GM21717 (cell line): ENCODE results near the gene NUBP1.

Experiments
- ATAC-seq: cut with Tn5 transposase; IDR thresholded peaks from one replicate; pipeline ENCODE4 v1.9.1; 2021; ENCODE audit warnings: mild to moderate bottlenecking, moderate library complexity; ENCODE audit not compliant: unreplicated experiment

Gene NUBP1

DNA sequence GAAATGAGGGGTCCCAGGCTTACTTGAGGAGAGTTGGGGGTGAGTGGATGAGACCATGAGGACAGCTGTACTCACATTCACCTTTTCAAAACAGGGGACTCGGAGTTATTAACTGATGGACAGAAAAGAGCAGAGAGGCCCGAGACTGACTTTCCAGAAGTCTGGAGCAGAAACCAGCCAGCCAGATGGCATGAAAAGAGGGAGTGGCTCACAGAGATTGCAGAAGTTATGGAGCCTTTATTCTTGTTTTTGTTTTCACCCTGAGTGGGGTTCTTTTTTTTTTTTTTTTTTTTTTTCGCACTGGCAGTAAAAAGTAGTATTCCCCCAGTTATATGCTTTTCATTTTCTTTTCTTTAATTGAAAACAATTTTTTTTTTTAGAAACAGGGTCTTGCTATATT, 56.1 kb downstream of the NUBP1 start:
- no peak for ATAC-seq

DNA sequence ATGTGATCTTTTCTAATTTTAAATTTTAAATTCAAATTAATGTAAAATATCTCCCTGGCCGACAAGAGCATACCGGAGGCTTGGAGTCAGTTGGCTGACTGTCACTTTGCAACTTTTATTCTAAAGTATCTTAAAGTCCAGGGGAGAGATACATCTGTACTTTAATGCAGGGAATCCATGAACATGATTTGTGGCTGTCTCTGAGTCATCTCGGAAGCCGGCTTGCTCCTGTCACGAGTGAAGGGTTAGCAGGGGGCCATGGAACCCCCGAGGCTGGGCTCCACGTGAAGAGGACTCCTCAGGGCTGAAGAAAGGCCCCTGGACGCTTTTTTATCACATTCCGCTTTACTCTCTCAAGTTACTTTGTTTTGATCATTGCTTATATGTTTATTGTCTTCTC, 61.7 kb downstream of the NUBP1 start:
- no peak for ATAC-seq

DNA sequence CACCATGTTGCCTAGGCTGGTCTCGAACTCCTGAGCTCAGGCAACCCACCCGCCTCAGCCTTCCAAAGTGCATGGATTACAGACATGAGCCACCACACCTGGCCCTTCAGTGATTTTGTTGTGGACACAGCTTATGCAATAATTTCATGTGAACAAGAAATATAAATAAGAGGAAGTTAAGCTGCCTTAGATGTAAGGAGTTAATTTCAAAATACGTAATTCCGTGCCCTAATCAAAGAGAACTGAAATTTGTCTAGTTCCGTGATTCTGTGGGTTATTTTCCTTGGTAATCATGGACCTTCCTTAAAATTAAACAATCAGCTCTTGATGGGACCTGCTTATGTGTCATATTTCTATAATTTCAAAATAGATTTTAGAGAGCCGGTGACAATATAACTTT, 63.1 kb downstream of the NUBP1 start:
- ATAC-seq: no peak

GRCh38 chr16:10808218-10808617, 64.6 kb downstream of the NUBP1 start:
- no peak for ATAC-seq

DNA sequence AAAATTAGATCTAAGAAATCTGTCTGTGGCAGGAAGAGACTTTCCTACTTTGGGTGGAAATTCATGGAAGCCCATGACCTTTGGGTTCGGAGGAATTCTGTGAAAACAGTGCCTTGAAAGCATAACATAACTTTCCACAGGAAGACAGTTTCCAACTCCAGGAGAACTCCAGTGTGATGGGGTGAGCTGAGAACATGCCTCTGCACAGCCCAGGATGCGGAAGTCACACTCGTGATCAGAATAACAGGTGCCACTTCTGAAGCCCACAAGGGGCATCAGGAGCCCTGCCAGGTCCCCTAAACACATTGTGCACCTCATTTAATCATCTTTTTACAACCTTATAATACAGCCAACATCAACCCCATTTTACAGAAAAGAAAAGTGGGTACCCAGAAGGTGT, 65.2 kb downstream of the NUBP1 start:
- no peak for ATAC-seq

DNA sequence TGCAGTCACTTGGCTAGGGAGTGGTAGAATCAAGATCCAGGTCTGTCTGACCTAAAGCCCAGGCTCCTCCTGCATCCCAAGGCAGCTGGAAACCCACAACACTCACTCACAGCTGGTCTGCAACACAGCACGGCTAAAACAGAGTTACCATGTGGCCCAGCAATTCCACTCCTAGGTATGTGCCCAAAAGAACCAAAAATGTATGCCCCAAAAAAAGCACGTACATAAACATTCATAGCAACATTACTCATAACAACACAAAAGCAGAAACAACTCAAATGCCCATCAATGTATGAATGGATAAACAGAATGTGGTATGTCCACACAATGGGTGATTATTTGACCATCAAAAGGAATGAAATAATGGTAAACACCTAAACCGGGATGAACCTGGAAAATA, 66.1 kb downstream of the NUBP1 start:
- ATAC-seq: no peak

GRCh38 chr16:10812312-10813098, 68.9 kb downstream of the NUBP1 start:
- peak; percentile 52 for ATAC-seq

GRCh38 chr16:10813099-10813455, 69.4 kb downstream of the NUBP1 start:
- ATAC-seq: peak; percentile 4

GRCh38 chr16:10817514-10817913, 73.9 kb downstream of the NUBP1 start:
- ATAC-seq: no peak

GRCh38 chr16:10817963-10818941, 74.6 kb downstream of the NUBP1 start, which contains the start of gene TVP23A:
Gene TVP23A, minus strand, starts transcription at chr16:10818794. Its CDS starts 301 bp downstream, at chr16:10818493.
- ATAC-seq: no peak
